GM19099 (cell line): ENCODE results near the gene PSRC1.

Experiments used
- POLR2A ChIP-seq: IDR thresholded peaks from 3 replicates; pipeline ENCODE4 v1.6.1; 2011; ENCODE audit warnings: low read depth; ENCODE audit not compliant: insufficient read length; ENCODE audit errors: extremely low read depth

The PSRC1 gene

DNA sequence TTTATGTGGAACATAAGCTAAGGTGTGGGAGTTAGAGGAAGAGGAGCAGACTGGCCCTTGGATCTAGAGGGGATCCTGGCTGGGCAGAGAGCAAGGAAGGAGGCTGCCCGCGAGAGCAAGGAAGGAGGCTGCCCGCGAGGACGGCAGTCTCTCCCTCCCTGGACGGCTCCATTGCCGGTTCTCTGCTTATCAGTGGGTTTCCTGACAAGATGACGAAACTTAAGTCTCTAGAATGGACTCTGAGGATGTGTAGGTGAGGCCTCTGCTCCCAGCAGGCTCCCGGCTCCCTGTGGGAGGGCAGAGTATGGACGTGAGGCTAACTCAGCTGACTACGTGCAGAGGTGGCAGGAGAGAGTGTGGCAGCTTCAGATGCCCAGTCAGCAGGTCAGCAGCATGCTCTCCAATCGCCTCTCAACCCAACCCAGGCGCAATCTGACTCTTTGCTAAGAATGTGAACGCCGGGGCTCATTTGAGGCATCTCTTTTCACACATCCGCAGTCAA, 17.8 kb upstream of the PSRC1 start:
- TF ChIP-seq POLR2A: no peak

DNA sequence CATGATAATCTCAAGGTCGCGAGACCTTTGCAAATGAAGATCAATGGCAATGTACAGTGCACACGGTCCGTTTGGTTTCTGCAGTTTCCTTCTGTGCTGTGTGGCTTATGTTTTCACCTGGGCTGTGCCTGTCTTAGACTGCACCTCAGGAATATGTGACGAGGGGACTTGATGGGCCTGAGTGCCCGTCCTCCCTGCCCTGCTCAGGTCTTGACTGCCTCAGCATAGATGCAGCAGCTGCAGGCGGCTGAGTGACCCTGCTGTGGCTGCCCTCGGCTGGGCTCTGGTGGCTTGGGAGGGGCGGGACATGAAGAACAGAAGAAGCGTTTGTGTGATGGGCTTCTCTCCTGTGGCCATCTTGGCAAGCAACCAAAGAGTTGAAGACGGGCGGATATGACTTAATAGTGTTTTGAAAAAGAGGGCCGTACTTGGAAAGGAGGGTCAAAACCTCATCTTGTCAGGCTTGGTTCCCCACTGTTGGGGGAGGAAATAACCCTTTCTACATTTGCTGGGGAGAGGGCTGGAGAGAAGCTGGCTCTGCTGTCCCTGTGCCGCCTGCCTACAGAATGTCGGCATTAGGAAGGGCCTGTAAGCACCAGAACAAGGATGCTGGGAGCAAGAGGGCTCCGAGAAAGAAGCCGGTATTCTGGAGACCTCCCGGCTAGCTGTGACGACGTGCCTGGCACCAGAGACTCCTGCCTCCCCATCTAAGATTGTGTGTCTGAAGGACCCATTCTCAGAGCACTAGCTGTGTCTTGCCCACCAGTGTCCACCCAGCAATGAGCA, 16.8 kb upstream of the PSRC1 start:
- TF ChIP-seq POLR2A: no peak

DNA sequence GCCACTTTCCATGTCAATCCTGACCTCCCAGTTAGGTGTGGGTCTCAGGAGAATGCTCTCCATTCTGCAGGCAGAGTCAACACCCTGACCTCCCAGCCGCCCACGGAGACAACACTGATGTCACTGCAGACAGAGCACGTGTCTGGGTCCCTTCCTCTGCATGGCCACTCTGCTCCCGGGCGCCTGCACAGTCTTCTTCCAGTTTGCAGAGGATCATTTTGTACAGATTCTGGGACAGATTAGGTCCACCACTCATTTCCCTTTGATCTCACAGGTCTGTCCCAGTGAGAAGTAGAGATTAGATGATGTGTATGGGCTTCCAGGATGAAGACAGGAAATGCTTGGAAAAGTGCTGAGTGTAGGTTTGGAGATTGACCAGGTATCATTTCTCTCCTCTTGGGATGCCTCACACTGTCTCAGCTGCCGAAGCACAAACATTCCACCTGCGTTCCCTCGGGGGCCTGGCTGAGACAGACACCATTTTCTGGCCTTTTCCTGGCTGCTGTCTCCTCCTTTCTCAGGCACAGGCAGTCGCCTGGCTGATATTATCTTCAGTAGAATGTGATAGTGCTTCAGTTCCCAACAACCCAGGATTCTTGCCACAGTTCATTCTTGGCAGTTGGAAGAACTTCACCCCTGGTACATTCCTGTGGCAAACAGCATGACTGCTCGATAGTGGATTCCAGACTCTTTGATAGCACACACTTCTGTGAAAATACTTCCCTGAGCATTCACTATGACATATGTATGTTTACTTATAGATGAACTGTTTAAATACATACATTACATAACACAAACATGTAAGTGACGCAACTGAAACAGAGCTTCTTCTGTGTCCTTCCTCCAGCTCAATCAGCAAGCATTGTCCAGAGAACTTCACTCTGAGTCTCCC, 16.0 kb upstream of the PSRC1 start:
- no peak for TF ChIP-seq POLR2A

DNA sequence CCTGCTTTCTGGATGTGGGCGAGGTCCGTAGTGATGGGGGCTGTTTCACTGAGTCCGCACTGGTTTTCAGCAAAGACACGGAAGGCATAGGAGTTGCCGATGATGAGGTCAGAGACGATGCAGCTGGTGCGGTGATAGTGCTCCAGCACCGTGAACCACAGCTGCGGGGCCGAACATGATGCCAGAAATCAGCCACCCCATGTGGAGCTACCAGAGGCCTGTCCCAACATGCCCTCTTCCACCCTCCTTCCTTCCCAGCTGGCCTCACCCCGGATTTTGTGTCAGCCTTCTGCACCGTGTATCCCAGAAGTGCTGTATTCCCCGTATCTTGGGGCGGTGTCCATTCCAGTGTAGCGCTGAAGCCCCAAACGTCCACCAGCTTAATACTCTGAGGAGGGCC, 13.8 kb upstream of the PSRC1 start:
- TF ChIP-seq POLR2A: no peak

DNA sequence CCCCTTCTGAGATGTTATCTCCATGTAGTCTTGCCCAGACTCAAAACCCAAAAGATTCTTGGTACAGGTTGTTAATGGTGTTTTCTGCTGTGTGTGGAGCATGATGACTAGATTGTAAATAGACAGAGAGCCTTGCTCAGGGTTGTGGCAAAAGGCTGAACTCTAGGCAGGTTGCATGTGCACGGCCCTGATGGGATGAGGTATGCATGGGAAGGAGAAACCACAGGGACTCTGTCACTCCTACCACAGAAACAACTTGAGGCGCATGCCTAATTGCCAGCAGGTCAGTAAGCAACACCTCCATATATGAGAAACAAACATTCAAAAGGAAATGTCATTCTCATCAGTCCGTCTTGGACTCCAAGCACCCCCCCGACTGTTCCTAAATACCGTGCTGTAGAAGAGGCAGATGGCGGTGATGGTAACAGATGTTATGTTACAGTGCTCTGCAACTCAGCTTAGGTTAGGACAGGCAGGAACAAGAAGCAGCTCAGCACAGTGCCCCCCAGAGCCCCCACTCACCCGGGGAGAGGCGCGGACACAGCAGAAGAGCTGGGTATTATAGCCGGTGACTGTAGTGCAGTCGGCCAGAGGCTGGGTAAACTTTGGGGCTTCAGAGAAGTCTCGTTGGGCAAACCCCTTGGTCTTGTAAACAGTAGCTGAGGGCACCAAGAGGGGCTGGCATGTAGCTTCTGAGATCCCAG, 12.9 kb upstream of the PSRC1 start:
- TF ChIP-seq POLR2A: no peak

DNA sequence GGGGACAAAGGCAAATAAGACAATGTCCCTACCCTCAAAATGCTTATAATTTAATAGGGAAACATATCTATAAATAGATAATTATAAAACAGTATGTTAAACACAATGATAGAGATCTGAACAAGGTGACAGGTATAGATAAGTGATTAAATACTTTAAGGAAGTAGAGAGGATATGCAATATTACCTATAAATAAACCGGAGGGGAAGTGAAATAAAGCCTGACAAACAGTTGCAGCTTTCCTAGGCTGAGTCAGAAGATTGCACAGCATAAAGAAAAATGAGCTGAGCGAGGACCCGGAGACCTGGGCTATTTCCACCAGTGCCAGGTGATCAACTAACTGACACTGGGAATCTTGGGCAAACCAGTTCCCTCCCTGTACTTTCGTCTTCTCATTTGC, 11.5 kb upstream of the PSRC1 start:
- no peak for TF ChIP-seq POLR2A

DNA sequence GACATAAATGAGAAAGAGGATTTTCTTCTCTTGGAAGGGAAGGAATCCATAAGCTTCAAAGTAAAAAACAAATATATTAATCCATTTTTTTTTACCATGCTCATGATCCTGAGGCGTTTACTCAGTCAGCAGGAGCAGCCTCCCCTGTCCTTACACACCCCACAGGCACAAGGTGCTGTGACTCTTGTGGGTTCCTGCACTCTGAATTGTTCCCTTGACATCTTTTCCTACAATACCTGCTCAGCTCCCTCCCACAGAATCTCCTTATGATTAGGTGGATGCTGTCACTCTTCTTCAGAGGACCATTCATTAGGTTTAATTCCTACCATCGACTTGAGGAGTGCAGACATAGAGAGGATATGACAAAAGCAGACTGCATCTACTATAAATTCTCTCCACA, 10.1 kb upstream of the PSRC1 start:
- no peak for TF ChIP-seq POLR2A

DNA sequence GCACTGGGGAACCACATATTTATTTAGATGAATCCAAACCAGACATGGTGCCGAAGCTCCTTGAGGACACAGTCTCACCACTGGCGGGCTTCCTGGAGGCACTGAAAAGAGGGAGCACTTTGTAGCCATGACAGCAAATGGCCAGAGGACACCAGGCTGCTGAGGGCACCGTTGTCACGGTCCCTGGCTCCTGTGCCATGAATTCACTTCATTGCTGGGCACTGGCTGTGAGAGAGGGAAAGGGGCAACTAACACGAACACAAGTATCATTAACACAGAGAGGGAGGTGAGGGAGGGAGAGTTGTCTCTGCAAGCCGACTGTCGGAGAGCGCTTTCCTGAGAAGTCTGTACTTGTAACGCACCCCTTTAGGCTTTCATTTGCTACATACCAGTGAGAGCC, 9.4 kb upstream of the PSRC1 start:
- TF ChIP-seq POLR2A: no peak

DNA sequence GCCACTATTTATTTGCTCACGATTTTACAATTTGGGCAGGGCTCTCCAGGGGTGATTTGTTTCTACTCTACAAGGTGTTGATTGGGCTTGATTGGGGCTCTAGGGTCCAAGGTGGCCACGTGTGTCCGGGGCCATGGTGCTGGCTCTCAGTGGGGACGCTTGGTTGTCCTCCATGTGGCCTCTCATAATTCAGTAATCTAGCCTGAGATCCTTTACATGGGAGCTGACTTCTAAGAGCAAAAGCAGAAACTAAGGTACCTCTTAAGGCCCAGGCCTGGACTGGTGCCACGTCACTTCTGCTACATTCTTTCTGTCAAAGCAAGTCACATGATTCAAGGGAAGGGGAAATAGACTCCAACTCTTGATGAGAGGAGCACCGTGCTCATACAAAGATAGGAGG, 8.1 kb upstream of the PSRC1 start:
- TF ChIP-seq POLR2A: no peak

DNA sequence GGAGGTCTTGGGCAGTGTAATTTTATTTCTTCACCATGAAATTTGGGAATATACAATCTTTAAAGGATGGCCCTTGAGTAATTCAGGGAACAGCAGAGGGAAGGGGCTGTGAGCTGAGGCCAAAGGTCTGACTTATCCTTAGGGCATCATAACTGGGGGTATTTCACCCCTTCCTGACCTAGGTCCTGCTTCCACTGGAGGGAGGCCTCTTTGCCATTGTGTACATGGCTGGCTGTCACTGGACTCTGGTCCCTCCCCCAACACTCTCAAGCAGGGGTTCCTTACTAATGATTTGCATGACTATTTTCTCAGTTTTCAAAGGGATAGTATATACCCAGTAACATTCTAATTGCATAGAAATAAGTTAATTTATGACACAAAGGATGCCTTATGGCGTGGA, 7.2 kb upstream of the PSRC1 start:
- TF ChIP-seq POLR2A: no peak

DNA sequence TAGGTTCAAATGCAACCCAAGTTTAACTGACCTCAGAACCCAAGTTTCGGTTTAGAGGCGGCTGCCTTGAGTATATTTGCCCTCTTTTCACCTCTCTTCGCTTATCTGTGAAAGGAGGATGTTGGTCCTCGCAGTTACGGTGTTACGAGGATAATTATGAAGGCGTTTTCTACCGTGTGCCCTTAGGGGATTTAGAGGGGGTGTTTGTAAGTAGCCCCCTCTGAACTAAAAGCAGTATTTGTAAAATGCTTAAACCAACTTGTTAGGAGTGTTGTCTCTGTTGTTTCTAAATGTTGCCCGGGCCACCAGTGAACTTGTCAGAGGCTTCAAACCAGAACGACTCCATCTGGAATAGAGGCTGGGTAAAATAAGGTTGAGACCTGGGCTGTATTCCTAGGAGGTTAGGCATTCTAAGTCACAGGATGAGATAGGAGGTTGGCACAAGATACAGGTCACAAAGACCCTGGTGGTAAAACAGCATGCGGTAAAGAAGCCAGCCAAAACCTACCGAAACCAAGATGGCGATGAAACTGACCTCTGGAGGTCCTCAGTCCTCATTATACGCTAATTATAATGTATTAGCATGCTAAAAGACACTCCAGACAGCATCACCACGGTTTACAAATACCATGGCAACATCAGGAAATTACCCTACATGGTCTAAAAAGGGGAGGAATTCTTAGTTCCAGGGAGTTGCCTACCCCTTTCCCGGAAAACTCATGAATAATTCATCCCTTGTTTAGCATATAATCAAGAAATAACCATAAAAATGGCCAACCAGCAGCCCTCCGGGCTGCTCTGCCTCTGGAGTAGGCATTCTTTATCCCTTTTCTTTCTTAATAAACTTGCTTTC, 1.0 kb upstream of the PSRC1 start:
- no peak for TF ChIP-seq POLR2A

DNA sequence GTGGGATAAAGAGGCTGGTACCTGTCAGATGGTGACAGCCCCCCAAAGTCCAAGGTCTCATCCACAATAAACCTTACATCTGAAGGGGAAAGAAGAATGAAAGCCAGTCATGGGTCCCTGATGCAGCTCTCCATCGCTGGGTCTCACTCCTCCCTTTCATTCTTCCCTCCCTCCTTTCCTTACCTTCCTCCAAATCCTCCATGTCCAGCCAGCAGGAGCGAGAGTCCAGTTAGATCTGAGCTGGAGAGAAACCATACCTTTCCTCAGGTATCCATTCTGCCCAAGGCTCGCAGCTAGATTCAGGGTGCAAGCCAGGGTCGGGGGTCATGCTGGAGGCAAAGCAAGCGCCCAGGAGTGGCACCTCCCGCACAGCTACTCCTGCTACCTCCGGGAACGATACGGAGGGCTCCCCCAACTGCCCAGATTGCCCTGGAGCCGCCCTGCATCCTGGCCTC, 421 bp downstream of the PSRC1 start:
- no peak for TF ChIP-seq POLR2A

DNA sequence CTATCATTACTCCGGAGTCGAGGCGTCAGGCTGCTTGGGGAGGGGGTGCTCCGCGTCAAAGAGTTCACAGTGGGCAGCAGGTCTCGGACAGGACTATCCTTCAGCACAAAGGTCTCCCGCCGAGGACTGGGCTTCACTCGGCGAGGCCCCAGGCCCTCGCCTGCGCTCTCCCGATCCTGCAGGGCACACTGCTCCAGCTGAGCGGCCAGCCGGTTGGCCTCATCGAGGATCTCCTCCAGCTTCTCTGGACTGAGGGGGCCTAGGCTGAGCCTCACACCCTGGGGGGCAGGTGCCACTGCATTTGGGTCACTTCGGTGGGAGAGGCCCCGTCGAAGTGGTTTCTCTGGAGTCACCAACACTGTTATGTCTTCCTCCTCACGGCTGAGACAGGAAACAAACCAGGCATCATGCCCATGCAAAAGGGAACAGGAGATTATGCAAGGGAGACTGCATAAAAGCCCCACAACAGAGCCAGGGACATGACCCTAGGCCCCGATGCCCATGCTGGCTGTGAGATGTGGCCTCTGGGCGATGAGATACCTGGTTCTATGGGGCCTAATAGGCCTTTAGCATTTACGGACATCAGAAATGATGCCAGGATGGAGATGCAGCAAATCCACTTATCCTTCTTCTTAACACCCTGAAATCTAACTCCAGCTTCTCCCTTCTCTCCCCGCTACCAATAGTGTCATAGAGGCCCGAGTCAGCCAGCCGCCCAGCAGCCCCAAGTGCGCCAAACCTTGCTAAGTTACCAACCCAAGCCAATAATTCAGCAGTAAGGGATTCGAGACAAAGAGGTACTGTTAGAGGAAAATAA, 1.1 kb downstream of the PSRC1 start:
- TF ChIP-seq POLR2A: no peak
